H1 (cell line): ENCODE measurements around the gene ADPRHL1. TPM values are rescaled to one million over a fixed set of nuclear protein-coding genes. Genes with fewer than 3 reads are reported as not detected.

ENCODE experiments used
- POU5F1 ChIP-seq: IDR thresholded peaks from 2 replicates; pipeline ENCODE4 v1.6.1; 2011; ENCODE audit warnings: low read depth, mild to moderate bottlenecking, low read length, moderate library complexity
- RBBP5 ChIP-seq: IDR thresholded peaks from 2 replicates; pipeline ENCODE4 v1.7.1; 2012; ENCODE audit warnings: low read depth, mild to moderate bottlenecking, inconsistent platforms, low read length, moderate library complexity, borderline replicate concordance
- RNF2 ChIP-seq: fragments of 200-900, 300-1000 bp; sonication (generic); IDR thresholded peaks from 2 replicates; pipeline ENCODE4 v1.7.1; 2016; ENCODE audit warnings: borderline replicate concordance, low read depth, mild to moderate bottlenecking, antibody characterized with exemption, low read length; ENCODE audit not compliant: poor library complexity, severe bottlenecking; ENCODE audit errors: missing control alignments
- polyA plus RNA-seq, 7 experiments: library from polyadenylated mRNA; depleted of rRNA in 3 of 7; stranded (reverse) in 5 of 7; unstranded in 2 of 7; fragments of >200 nt in 5 of 7; fragments of 200-250 nt in 2 of 7; gene quantifications; 1 replicate in 5 of 7; 2 replicates in 1 of 7; 4 replicates in 1 of 7; pipeline versions ENCODE4 v1.2.1 to v1.2.3, GENCODE V29; 2011 to 2013; ENCODE audit warnings: missing spikeins in 2 of 7, mixed read lengths in 2 of 7
- total RNA-seq: library from RNA; stranded (reverse); fragmentation: NEBNext Ultra II Directional; extraction: Animal tissue kit (Norgen Biotek cat#: 25700); gene quantifications from 2 replicates; pipeline ENCODE4 v1.2.1, GENCODE V29; 2021
- TF ChIP-seq, protein P1 (sequence below): fragments of 300-600 bp; sonication (generic); IDR thresholded peaks from 2 replicates; pipeline ENCODE4 v1.7.1; 2012; ENCODE audit warnings: low read length, moderate library complexity, mild to moderate bottlenecking, inconsistent platforms; ENCODE audit not compliant: insufficient replicate concordance
- TF ChIP-seq, protein P2 (sequence below): IDR thresholded peaks from 2 replicates; pipeline ENCODE4 v1.6.1; 2012; ENCODE audit warnings: low read length, inconsistent platforms
- TF ChIP-seq, protein P3 (sequence below): IDR thresholded peaks from 2 replicates; pipeline ENCODE4 v1.6.1; 2012; ENCODE audit warnings: inconsistent platforms

ADPRHL1 gene
- total and polyA plus RNA-seq, 2 of the 8 experiments (the other 6 are each of a cell fraction or from before 2014, with no cell fraction given): 0.74 to 1.7 TPM

DNA sequence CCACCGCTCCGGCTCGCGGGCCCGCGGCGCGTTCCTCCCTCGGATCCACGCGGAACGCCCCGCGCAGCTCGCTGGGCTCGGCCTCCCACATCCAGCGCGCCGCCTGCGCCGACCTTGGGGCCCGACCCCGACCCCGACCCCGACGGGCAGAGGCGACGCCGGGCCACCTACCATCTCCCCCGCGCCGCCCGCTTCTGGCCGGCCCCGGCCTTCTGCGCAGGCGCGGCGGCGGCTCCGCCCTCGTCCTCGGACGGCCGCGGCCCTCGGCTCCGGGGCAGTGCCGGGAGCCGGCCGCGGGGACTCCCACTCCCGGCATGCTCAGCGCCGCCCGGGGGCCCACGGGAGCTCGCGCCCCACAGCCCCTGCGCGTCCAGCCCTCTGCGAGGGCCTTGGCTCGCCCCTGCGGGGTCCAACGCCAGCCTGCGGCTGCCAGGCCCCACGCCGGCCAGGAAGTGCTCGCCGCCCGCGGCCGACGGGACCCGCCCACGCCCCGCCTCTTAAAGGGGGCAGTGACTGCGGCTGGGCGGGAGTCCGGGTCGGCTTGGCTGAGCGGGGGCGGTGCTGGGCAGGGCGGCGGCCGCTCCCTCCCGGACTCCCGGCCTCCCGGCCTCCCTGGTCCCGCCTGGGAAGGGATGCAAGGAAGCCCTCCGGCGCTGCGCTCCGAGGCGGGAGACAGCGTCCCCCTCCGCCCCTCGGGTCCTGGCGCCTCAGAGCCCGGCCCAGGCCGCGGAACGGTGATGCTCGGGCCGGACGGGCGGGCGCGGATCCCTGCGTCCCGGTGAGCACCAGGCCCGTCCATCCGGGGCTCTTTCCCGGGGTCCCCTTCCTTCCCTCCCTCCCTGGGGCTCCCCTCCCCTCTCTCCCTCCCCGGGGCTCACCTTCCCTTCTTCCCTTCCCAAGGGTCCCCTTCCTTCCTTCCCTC, 37.5 kb upstream of the ADPRHL1 start, which contains the start of gene DCUN1D2 (continued):
- TF ChIP-seq, protein P1, sequence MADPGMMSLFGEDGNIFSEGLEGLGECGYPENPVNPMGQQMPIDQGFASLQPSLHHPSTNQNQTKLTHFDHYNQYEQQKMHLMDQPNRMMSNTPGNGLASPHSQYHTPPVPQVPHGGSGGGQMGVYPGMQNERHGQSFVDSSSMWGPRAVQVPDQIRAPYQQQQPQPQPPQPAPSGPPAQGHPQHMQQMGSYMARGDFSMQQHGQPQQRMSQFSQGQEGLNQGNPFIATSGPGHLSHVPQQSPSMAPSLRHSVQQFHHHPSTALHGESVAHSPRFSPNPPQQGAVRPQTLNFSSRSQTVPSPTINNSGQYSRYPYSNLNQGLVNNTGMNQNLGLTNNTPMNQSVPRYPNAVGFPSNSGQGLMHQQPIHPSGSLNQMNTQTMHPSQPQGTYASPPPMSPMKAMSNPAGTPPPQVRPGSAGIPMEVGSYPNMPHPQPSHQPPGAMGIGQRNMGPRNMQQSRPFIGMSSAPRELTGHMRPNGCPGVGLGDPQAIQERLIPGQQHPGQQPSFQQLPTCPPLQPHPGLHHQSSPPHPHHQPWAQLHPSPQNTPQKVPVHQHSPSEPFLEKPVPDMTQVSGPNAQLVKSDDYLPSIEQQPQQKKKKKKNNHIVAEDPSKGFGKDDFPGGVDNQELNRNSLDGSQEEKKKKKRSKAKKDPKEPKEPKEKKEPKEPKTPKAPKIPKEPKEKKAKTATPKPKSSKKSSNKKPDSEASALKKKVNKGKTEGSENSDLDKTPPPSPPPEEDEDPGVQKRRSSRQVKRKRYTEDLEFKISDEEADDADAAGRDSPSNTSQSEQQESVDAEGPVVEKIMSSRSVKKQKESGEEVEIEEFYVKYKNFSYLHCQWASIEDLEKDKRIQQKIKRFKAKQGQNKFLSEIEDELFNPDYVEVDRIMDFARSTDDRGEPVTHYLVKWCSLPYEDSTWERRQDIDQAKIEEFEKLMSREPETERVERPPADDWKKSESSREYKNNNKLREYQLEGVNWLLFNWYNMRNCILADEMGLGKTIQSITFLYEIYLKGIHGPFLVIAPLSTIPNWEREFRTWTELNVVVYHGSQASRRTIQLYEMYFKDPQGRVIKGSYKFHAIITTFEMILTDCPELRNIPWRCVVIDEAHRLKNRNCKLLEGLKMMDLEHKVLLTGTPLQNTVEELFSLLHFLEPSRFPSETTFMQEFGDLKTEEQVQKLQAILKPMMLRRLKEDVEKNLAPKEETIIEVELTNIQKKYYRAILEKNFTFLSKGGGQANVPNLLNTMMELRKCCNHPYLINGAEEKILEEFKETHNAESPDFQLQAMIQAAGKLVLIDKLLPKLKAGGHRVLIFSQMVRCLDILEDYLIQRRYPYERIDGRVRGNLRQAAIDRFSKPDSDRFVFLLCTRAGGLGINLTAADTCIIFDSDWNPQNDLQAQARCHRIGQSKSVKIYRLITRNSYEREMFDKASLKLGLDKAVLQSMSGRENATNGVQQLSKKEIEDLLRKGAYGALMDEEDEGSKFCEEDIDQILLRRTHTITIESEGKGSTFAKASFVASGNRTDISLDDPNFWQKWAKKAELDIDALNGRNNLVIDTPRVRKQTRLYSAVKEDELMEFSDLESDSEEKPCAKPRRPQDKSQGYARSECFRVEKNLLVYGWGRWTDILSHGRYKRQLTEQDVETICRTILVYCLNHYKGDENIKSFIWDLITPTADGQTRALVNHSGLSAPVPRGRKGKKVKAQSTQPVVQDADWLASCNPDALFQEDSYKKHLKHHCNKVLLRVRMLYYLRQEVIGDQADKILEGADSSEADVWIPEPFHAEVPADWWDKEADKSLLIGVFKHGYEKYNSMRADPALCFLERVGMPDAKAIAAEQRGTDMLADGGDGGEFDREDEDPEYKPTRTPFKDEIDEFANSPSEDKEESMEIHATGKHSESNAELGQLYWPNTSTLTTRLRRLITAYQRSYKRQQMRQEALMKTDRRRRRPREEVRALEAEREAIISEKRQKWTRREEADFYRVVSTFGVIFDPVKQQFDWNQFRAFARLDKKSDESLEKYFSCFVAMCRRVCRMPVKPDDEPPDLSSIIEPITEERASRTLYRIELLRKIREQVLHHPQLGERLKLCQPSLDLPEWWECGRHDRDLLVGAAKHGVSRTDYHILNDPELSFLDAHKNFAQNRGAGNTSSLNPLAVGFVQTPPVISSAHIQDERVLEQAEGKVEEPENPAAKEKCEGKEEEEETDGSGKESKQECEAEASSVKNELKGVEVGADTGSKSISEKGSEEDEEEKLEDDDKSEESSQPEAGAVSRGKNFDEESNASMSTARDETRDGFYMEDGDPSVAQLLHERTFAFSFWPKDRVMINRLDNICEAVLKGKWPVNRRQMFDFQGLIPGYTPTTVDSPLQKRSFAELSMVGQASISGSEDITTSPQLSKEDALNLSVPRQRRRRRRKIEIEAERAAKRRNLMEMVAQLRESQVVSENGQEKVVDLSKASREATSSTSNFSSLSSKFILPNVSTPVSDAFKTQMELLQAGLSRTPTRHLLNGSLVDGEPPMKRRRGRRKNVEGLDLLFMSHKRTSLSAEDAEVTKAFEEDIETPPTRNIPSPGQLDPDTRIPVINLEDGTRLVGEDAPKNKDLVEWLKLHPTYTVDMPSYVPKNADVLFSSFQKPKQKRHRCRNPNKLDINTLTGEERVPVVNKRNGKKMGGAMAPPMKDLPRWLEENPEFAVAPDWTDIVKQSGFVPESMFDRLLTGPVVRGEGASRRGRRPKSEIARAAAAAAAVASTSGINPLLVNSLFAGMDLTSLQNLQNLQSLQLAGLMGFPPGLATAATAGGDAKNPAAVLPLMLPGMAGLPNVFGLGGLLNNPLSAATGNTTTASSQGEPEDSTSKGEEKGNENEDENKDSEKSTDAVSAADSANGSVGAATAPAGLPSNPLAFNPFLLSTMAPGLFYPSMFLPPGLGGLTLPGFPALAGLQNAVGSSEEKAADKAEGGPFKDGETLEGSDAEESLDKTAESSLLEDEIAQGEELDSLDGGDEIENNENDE: no peak
- TF ChIP-seq POU5F1: no peak
- TF ChIP-seq, protein P2, sequence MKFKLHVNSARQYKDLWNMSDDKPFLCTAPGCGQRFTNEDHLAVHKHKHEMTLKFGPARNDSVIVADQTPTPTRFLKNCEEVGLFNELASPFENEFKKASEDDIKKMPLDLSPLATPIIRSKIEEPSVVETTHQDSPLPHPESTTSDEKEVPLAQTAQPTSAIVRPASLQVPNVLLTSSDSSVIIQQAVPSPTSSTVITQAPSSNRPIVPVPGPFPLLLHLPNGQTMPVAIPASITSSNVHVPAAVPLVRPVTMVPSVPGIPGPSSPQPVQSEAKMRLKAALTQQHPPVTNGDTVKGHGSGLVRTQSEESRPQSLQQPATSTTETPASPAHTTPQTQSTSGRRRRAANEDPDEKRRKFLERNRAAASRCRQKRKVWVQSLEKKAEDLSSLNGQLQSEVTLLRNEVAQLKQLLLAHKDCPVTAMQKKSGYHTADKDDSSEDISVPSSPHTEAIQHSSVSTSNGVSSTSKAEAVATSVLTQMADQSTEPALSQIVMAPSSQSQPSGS: no peak
- TF ChIP-seq, protein P3, sequence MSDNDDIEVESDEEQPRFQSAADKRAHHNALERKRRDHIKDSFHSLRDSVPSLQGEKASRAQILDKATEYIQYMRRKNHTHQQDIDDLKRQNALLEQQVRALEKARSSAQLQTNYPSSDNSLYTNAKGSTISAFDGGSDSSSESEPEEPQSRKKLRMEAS: peak; percentile 22; the same call in 1 of the 2 replicates
- TF ChIP-seq RNF2: no peak
- TF ChIP-seq RBBP5: 0 out of 2 replicates have a peak, but pooled peaks have one; percentile 74
